Measurements from ENCODE around the gene HJURP.

HJURP gene

GRCh38 chr2:233803994-233804393, 50.3 kb downstream of the HJURP start:
- Histone ChIP-seq H3K27ac (replicated peaks) (no peak overlapping the region), H3K4me3 (replicated peaks; ENCODE audit: insufficient read depth, low read length) (no peak overlapping the region), H3K27me3 (ENCODE audit: insufficient read depth, poor library complexity, severe bottlenecking) (no peaks in the 10 kb centered on the region)
- TF ChIP-seq POLR2AphosphoS5 (IDR thresholded peaks at IDR 0.05; ENCODE audit: low read depth) = no peak
- no peak for DNase-seq (ENCODE audit: low read depth in 1 of 2, low spot score in 1 of 2)

GRCh38 chr2:233803292-233803911, 50.9 kb downstream of the HJURP start:
- H3K27me3 ChIP-seq (ENCODE audit: insufficient read depth, poor library complexity, severe bottlenecking) = no peaks in the 10 kb centered on the region
- no peak for DNase-seq (ENCODE audit: low read depth in 1 of 2, low spot score in 1 of 2)
- H3K4me3 ChIP-seq (replicated peaks; ENCODE audit: insufficient read depth, low read length) = no peak overlapping the region
- no peak for TF ChIP-seq SPI1 (IDR thresholded peaks at IDR 0.05; ENCODE audit: borderline replicate concordance, low read depth)
- TF ChIP-seq POLR2AphosphoS5 (IDR thresholded peaks at IDR 0.05; ENCODE audit: low read depth) = no peak
- TF ChIP-seq GABPA (IDR thresholded peaks at IDR 0.05; ENCODE audit: low read depth) = no peak
- no peak for TF ChIP-seq REST (IDR thresholded peaks at IDR 0.05; ENCODE audit: insufficient replicate concordance, low read depth)
- TF ChIP-seq CTCF (IDR thresholded peaks at IDR 0.05; ENCODE audit: insufficient read depth, low read length) = no peak
- no peak overlapping the region for H3K27ac ChIP-seq (replicated peaks)

- no peak for DNase-seq (ENCODE audit: low read depth in 1 of 2, low spot score in 1 of 2)
- TF ChIP-seq POLR2AphosphoS5 (IDR thresholded peaks at IDR 0.05; ENCODE audit: low read depth) (no peak), SPI1 (IDR thresholded peaks at IDR 0.05; ENCODE audit: borderline replicate concordance, low read depth) (no peak), REST (IDR thresholded peaks at IDR 0.05; ENCODE audit: insufficient replicate concordance, low read depth) (no peak), GABPA (IDR thresholded peaks at IDR 0.05; ENCODE audit: low read depth) (no peak), CTCF (IDR thresholded peaks at IDR 0.05; ENCODE audit: insufficient read depth, low read length) (no peak)
- Histone ChIP-seq H3K27ac (replicated peaks) (no peak overlapping the region), H3K4me3 (replicated peaks; ENCODE audit: insufficient read depth, low read length) (no peak overlapping the region), H3K27me3 (ENCODE audit: insufficient read depth, poor library complexity, severe bottlenecking) (no peaks in the 10 kb centered on the region)
These were observed 52.1 kb downstream of the HJURP start for GRCh38 chr2:233802132-233802815.

- no peak overlapping the region for H3K27ac ChIP-seq (replicated peaks)
- H3K4me3 ChIP-seq (replicated peaks; ENCODE audit: insufficient read depth, low read length) = no peak overlapping the region
- DNase-seq (ENCODE audit: low read depth in 1 of 2, low spot score in 1 of 2) = no peak
- no peaks in the 10 kb centered on the region for H3K27me3 ChIP-seq (ENCODE audit: insufficient read depth, poor library complexity, severe bottlenecking)
- TF ChIP-seq SPI1 (IDR thresholded peaks at IDR 0.05; ENCODE audit: borderline replicate concordance, low read depth) (peak; percentile 25; the same call in 1 of the 2 replicates), POLR2AphosphoS5 (IDR thresholded peaks at IDR 0.05; ENCODE audit: low read depth) (no peak)
These were observed 52.8 kb downstream of the HJURP start for GRCh38 chr2:233801357-233802131.
